Neural progenitor cell (in vitro differentiated cells): Measurements from ENCODE around the gene NKAIN2. TPM values are rescaled to one million over a fixed set of nuclear protein-coding genes. Genes with fewer than 3 reads are reported as not detected.
"Not testable (repeated sequence)": the region's sequence is repeated elsewhere in the genome, so short reads cannot be mapped to it uniquely, and the experiment has no call there.

Source experiments
- DNase-seq: peaks from one replicate; pipeline ENCODE4 v3.0.0-alpha.2; 2016; ENCODE audit warnings: low spot score
- H2AFZ ChIP-seq: fragments of 200-600 bp; sonication (generic); replicated peaks from 2 replicates; pipeline ENCODE4 v1.6.1; 2016; ENCODE audit warnings: antibody characterized with exemption
- H3F3A ChIP-seq: fragments of 200-600 bp; sonication (generic); 2 replicates; pipeline ENCODE4 v1.6.1; 2016; ENCODE audit warnings: antibody characterized with exemption, low read depth
- H3K27ac ChIP-seq: fragments of 200-600 bp; sonication (generic); 2 replicates; pipeline ENCODE4 v1.5.1; 2016; ENCODE audit warnings: mild to moderate bottlenecking
- H3K27me3 ChIP-seq: fragments of 200-600 bp; sonication (generic); 2 replicates; pipeline ENCODE4 v1.6.1; 2016; ENCODE audit warnings: mild to moderate bottlenecking, moderate library complexity
- H3K36me3 ChIP-seq: fragments of 200-600 bp; sonication (generic); 2 replicates; pipeline ENCODE4 v1.5.1; 2016
- H3K4me1 ChIP-seq: fragments of 200-600 bp; sonication (generic); 2 replicates; pipeline ENCODE4 v1.6.1; 2016; ENCODE audit warnings: mixed run types
- H3K4me2 ChIP-seq: fragments of 200-600 bp; sonication (generic); 2 replicates; pipeline ENCODE4 v1.6.1; 2016
- H3K4me3 ChIP-seq: fragments of 200-600 bp; sonication (generic); 2 replicates; pipeline ENCODE4 v1.5.1; 2016
- H3K79me2 ChIP-seq: fragments of 200-600 bp; sonication (generic); 2 replicates; pipeline ENCODE4 v1.6.1; 2016; ENCODE audit warnings: low read depth
- H3K9ac ChIP-seq: fragments of 200-600 bp; sonication (generic); 2 replicates; pipeline ENCODE4 v1.6.1; 2016
- H3K9me3 ChIP-seq: fragments of 200-600 bp; sonication (generic); 2 replicates; pipeline ENCODE4 v1.5.1; 2016; ENCODE audit warnings: low read depth
- H4K20me1 ChIP-seq: fragments of 200-600 bp; sonication (generic); 2 replicates; pipeline ENCODE4 v1.6.1; 2016; ENCODE audit warnings: low read depth
- H3K27ac Mint-ChIP-seq: 3 replicates; pipeline ENCODE4 v1.8.0; 2021; ENCODE audit warnings: mixed read lengths
- H3K27me3 Mint-ChIP-seq: 2 replicates; pipeline ENCODE4 v1.8.0; 2022; ENCODE audit warnings: low read depth, mild to moderate bottlenecking, inconsistent platforms, moderate library complexity, mixed read lengths; ENCODE audit not compliant: insufficient read depth
- H3K36me3 Mint-ChIP-seq: 3 replicates; pipeline ENCODE4 v1.8.0; 2021; ENCODE audit warnings: mixed read lengths
- H3K4me1 Mint-ChIP-seq: 3 replicates; pipeline ENCODE4 v1.8.0; 2021; ENCODE audit warnings: mixed read lengths
- H3K4me3 Mint-ChIP-seq: 3 replicates; pipeline ENCODE4 v1.8.0; 2021; ENCODE audit warnings: mild to moderate bottlenecking, moderate library complexity, mixed read lengths
- H3K9me3 Mint-ChIP-seq: 3 replicates; pipeline ENCODE4 v1.8.0; 2020; ENCODE audit warnings: mixed read lengths
- CTCF ChIP-seq: fragments of 200-600 bp; sonication (generic); IDR thresholded peaks from 2 replicates; pipeline ENCODE4 v1.5.1; 2017; ENCODE audit warnings: antibody characterized with exemption, mild to moderate bottlenecking
- EZH2 ChIP-seq: fragments of 200-600 bp; sonication (generic); IDR thresholded peaks from 2 replicates; pipeline ENCODE4 v1.6.1; 2017; ENCODE audit warnings: antibody characterized with exemption, mild to moderate bottlenecking, moderate library complexity
- EZH2phosphoT487 ChIP-seq: fragments of 200-600 bp; sonication (generic); IDR thresholded peaks from 2 replicates; pipeline ENCODE4 v1.6.1; 2017; ENCODE audit warnings: antibody characterized with exemption
- total RNA-seq: library from RNA; depleted of rRNA; stranded (reverse); fragments of >200 nt; gene quantifications from 2 replicates; pipeline ENCODE4 v1.2.3, GENCODE V29; 2015; ENCODE audit warnings: low replicate concordance

The NKAIN2 gene
- total RNA-seq, 1 donor from 2014 or later: 0.45 TPM

- H4K20me1 ChIP-seq: no peaks in the 10 kb centered on the region
- H3K4me3 Mint-ChIP-seq: no peak overlapping the region
- no peaks in the 10 kb centered on the region for H3K36me3 Mint-ChIP-seq
- H3K4me2 ChIP-seq: peak overlapping the region; percentile 46
- DNase-seq: peak; percentile 44
- no peak overlapping the region for H3K27ac ChIP-seq
- no peak for TF ChIP-seq EZH2phosphoT487
- TF ChIP-seq EZH2: no peak
- TF ChIP-seq CTCF: no peak
- no peaks in the 10 kb centered on the region for H3K36me3 ChIP-seq
- H3F3A ChIP-seq: peaks cover 4% of the 10 kb centered on the region
- peak overlapping the region; percentile 70 for H3K27ac Mint-ChIP-seq
- peaks cover 16% of the 10 kb centered on the region for H3K4me1 ChIP-seq
- no peak overlapping the region for H3K9ac ChIP-seq
- no peaks in the 10 kb centered on the region for H3K9me3 ChIP-seq
- no peaks in the 10 kb centered on the region for H3K79me2 ChIP-seq
- H3K9me3 Mint-ChIP-seq: no peaks in the 10 kb centered on the region
- H3K4me3 ChIP-seq: no peak overlapping the region
- H3K4me1 Mint-ChIP-seq: peaks cover 16% of the 10 kb centered on the region
- H2AFZ ChIP-seq: no peak overlapping the region
- no peaks in the 10 kb centered on the region for H3K27me3 ChIP-seq
- no peaks in the 10 kb centered on the region for H3K27me3 Mint-ChIP-seq
These were observed 354.4 kb downstream of the NKAIN2 start for GRCh38 chr6:124158024-124158423.

GRCh38 chr6:124163676-124164075, 360.0 kb downstream of the NKAIN2 start:
- peaks cover 1% of the 10 kb centered on the region for H3K4me1 Mint-ChIP-seq
- H3K4me3 Mint-ChIP-seq: no peak overlapping the region
- H3K27me3 ChIP-seq: no peaks in the 10 kb centered on the region
- H3F3A ChIP-seq: no peaks in the 10 kb centered on the region
- H3K4me2 ChIP-seq: no peak overlapping the region
- H3K79me2 ChIP-seq: no peaks in the 10 kb centered on the region
- no peaks in the 10 kb centered on the region for H3K36me3 Mint-ChIP-seq
- DNase-seq: no peak
- no peak overlapping the region for H3K4me3 ChIP-seq
- H3K4me1 ChIP-seq: peaks cover under 1% of the 10 kb centered on the region
- no peaks in the 10 kb centered on the region for H3K36me3 ChIP-seq
- H3K9ac ChIP-seq: no peak overlapping the region
- H3K27ac Mint-ChIP-seq: no peak overlapping the region
- no peaks in the 10 kb centered on the region for H3K27me3 Mint-ChIP-seq
- H3K9me3 Mint-ChIP-seq: no peaks in the 10 kb centered on the region
- H3K27ac ChIP-seq: no peak overlapping the region
- H2AFZ ChIP-seq: no peak overlapping the region
- no peaks in the 10 kb centered on the region for H3K9me3 ChIP-seq
- TF ChIP-seq CTCF (no peak), EZH2phosphoT487 (no peak), EZH2 (no peak)
- H4K20me1 ChIP-seq: no peaks in the 10 kb centered on the region

- no peak overlapping the region for H3K27ac ChIP-seq
- H3K9ac ChIP-seq: no peak overlapping the region
- no peak for DNase-seq
- H3K4me2 ChIP-seq: no peak overlapping the region
- H3K27me3 ChIP-seq: no peaks in the 10 kb centered on the region
- H3K9me3 Mint-ChIP-seq: no peaks in the 10 kb centered on the region
- no peaks in the 10 kb centered on the region for H4K20me1 ChIP-seq
- no peaks in the 10 kb centered on the region for H3K9me3 ChIP-seq
- H3F3A ChIP-seq: no peaks in the 10 kb centered on the region
- H3K79me2 ChIP-seq: no peaks in the 10 kb centered on the region
- no peak overlapping the region for H2AFZ ChIP-seq
- no peaks in the 10 kb centered on the region for H3K36me3 ChIP-seq
- H3K36me3 Mint-ChIP-seq: no peaks in the 10 kb centered on the region
- H3K4me3 Mint-ChIP-seq: no peak overlapping the region
- no peaks in the 10 kb centered on the region for H3K4me1 ChIP-seq
- H3K4me3 ChIP-seq: no peak overlapping the region
- TF ChIP-seq EZH2: no peak
- TF ChIP-seq EZH2phosphoT487: no peak
- TF ChIP-seq CTCF: no peak
- H3K27me3 Mint-ChIP-seq: no peaks in the 10 kb centered on the region
- H3K27ac Mint-ChIP-seq: no peak overlapping the region
- no peaks in the 10 kb centered on the region for H3K4me1 Mint-ChIP-seq
These were observed 360.7 kb downstream of the NKAIN2 start for GRCh38 chr6:124164343-124164742.

GRCh38 chr6:124167249-124167648, 363.6 kb downstream of the NKAIN2 start:
- H3K27ac ChIP-seq, H3K4me3 ChIP-seq, H3K36me3 ChIP-seq, H3K27me3 ChIP-seq, H3K4me3 Mint-ChIP-seq, H3K4me1 ChIP-seq, H3K9ac ChIP-seq, H2AFZ ChIP-seq, H4K20me1 ChIP-seq, H3K4me2 ChIP-seq, H3K9me3 ChIP-seq, H3F3A ChIP-seq, H3K9me3 Mint-ChIP-seq, DNase-seq, H3K4me1 Mint-ChIP-seq, H3K27ac Mint-ChIP-seq, H3K36me3 Mint-ChIP-seq, H3K27me3 Mint-ChIP-seq, H3K79me2 ChIP-seq: not testable (repeated sequence)
